ENCODE measurements around the gene C11orf91.
"Not testable (repeated sequence)": the region's sequence is repeated elsewhere in the genome, so short reads cannot be mapped to it uniquely, and the experiment has no call there.

C11orf91 gene

DNA sequence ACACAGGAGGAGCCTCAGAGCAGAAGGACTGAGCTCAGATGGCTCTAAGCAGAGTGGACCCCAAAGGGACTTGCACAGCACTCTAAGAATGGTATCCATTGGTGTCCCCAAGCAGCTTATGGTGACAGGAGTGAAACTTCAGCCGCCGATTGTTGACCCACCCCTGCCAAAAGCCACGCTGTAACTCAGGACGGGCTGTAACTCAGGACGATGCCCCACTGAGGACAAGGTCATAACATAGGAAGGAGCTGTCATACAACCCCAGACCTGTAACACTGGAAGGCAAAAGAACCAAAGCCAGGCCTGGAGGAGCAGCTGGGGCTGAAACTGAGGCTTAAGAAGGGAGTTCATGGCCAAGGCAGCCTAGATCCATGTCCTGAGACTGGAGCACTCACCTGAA lies 21.4 kb upstream of the C11orf91 start:
- DNase-seq (ENCODE audit: low spot score), result no peak

DNA sequence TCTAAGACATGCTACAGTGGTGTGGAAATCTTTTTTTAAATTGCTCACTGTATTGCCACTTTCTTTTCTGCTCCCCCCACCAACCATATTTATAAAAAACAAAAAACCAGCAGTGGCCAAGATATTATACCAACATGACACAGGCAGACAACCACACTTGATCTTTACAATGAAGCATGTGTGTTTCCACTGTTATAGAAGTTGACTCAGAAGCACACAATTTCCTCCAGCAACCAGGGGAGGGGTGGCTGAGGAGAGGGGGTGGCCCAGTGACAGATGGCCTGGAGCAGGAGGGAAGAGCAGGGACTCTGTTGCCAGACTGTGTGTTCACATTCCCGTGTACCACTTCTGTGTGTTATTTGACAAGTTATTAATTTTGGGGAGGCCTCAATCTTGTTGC lies 20.8 kb upstream of the C11orf91 start:
- DNase-seq (ENCODE audit: low spot score), result peak; percentile 83

DNA sequence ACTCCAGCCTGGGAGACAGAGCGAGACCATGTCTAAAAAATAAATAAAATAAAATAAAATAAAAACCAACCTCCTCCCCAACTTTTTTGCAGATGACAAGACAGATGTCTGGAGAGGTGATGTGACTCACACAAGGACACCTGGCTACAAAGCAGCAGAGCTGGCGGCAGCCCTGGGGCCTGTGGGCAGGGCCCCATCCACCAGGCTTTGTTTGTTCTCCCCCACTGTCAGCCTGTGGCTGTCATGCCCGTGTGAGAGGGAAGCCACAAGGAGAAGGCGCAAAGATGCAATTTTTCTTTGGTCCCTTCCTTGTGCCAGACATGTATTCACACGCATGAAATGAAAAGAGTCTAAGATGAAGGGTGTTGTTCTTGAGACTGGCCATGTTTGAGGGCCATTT lies 19.0 kb upstream of the C11orf91 start:
- no peak for DNase-seq (ENCODE audit: low spot score)

DNA sequence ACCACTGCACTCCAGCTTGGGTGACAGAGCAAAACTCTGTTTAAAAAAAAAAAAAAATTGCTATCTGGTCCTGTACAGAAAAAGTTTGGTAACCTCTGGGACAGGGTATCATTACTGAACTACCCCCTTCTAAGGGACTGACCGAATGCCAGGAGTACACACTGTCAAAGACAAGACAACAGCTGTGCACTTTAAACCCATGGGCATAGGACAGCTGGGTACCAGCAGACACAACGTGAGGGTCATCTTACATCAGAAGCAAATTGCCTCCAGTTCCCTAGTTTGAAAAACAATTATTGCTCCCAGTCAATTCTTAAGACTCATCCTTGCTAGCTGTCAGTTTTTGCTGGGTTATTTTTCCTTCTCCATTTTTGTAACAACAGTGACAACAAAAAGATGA lies 17.8 kb upstream of the C11orf91 start:
- no peak for DNase-seq (ENCODE audit: low spot score)

DNA sequence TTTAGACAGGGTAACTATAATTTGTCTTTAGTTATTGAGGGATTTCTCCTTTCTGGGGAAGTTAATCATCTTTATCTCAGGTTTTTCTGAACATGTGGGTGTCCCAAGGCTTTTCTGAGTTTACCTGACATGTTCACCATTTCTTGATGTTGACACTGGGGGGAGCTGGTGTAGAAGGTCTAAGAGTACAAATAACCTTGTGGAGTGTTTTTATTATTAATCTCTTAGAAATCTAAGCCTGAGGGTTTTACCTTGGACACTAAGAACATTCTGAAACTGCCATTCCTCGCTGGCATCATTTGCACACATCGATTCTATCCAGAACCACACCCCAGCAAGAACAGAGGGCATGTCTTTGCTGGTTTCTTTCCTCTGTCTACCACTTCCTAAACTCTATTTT lies 15.6 kb upstream of the C11orf91 start:
- peak; percentile 49 for DNase-seq (ENCODE audit: low spot score)

DNA sequence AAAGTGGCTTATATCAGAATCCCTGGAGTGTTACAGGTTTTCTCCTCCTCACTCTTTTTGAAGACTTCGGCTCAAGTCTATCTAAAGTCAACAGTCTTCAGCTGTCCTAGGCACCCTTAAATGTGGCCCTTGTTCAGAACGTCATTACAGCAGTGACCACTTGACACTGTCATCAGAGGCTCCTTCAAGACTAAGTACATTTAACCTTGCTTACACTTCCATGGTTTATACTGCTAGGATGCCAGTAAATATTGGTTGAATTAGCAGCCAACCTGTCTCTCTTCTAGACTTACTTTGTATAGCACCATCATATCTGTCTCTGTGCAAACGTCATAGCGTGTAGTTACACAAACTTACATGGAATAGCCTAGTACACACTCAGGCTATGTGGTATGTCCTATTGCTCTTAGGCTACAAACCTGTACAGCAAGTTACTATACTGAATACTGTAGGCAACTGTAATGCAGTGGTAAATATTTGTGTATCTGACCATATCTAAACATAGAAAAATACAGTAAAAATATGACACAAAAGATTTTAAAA lies 13.3 kb upstream of the C11orf91 start:
- no peak for DNase-seq (ENCODE audit: low spot score)

DNA sequence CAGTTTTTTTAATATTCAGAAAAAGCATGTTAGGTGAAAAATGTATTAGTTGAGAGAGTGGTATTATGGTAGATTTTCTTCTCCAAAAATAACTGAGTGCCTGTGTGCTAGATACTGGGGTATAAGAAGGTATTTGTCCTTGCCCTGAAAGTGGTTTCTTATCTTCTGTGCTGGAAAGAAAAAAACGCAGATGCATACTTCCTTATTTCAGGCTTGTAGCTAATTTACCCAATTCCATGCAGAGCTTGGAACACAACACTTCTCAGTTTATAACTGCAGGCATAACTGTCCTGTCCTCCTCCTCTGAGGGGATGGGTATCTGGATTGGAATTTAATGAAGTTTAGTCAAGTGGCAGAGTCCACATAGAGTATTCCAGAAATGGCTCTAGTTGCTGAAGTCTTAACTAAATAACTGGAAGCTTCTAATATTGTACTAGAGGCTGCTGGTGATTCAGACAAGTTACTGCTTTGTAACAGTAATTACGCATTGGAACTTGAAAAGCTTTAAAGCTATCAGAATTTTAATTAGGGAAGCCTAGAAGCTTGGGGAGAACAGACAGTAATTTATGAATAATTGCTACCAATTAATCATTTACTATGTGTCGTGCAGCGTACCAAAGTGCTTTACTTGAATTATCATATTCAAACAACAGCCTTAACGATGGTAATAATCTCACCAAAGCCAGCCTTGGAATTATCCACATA lies 12.7 kb upstream of the C11orf91 start:
- no peak for DNase-seq (ENCODE audit: low spot score)

DNA sequence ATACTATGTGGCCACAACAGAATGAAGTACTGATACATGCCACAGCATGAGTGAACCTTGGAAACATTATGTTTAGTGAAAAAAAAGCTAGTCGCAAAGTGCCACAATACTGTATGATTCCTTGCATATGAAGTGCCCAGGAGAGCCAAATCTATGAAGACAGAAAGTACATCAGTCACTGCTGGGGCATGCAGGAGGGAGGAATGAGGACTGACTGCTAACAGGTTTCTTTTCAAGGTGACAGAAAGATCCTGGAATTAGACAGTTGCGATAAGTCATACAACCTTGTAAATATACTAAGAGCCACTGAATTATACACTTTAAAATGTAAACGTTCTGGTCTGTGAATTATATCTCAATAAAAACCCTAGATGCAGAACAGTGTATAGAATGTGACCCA lies 11.8 kb upstream of the C11orf91 start:
- no peak for DNase-seq (ENCODE audit: low spot score)

DNA sequence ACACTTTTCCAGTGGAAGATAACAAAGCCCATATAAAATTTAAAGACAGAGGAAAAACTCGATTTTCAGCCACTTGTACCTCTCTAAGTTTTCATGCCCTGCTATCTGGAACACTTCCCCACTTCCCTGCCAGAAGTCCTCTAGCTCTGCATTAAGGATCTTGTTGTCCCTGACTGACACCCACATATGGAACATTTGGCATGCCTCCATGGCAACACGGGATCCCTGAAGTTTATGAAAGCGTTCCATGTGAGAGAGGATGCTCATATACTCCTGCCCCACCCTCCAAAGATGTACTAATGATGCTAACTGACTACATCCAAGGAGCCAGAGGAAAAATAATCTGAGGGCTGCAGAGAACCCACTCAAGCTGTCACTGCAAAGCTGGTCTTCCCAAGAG lies 8.8 kb upstream of the C11orf91 start:
- peak; percentile 54 for DNase-seq (ENCODE audit: low spot score)

DNA sequence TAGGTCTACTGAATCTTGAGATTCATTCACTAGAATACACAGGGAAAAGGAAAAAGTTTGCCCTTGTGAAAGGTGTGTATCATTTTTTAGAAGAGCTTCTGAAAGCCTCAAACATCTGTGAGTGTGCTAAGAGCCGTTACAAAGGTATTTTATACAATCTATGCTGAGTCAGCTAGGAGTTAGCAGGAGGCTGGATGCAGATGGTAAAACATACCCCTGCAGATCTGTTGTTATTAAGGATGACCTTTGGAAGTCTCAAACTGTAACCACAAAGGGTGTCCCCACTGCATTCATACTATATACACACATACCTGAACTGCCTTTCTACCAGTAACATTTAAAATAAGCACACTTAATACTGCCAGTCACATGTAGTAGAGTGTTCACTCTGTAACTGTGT lies 8.4 kb upstream of the C11orf91 start:
- DNase-seq (ENCODE audit: low spot score), result no peak

DNA sequence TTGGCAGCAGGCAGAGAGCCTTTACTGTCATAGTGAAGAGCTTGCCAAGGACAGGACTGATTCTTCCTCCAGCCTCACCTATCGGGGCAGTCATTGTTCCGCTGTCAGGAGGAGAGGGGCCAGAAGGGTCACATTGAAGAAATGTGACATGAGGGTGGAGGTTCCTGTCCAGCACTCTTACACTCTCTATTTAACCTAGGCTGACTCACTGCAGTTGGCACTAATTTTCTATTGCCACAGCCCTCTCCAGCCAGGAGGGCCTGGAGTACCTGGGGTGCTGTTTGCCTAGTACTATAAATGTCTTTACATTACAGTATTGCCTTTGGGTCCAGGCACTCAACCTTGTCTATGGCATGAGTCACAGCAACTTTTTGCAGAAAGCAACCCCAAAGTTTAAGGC lies 7.2 kb upstream of the C11orf91 start:
- not testable (repeated sequence) for DNase-seq (ENCODE audit: low spot score)

DNA sequence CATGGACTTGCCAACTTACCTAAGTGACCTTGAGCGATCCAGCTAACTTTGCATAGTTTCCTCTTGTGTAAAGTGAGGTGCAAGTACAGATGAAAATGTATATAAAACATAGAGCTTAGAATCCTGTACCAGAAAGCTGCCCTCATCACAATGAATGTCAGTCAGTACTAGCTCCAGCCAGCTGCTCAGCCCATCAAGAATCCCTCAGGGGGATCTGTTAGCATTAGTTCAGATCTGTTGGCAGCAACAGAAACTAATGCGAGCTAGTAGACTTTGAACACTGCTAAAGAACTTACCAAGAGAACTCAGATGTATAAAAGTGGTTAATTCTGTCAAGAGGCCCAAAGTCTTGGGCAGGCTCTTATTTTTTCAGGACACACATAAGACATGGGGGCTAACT lies 6.3 kb upstream of the C11orf91 start:
- no peak for DNase-seq (ENCODE audit: low spot score)

DNA sequence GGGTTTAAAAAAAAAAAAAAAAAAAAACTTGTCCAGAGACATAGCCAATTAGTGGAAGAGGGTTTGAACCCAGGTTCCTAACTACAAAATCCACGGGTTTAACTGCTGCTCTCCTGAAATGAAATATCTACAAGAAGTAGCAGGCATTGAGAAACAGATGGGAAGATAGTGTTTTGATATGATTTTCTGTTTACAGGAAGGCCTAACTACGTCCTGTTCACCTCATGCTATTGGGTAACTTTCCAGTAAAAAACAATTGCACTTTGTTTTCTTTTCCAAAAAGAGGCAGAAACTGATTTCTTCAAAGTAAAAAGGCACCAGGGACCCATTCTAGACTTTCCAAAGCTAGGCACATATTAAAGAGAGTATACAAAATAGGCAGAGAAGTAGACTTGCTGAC lies 5.9 kb upstream of the C11orf91 start:
- no peak for DNase-seq (ENCODE audit: low spot score)

DNA sequence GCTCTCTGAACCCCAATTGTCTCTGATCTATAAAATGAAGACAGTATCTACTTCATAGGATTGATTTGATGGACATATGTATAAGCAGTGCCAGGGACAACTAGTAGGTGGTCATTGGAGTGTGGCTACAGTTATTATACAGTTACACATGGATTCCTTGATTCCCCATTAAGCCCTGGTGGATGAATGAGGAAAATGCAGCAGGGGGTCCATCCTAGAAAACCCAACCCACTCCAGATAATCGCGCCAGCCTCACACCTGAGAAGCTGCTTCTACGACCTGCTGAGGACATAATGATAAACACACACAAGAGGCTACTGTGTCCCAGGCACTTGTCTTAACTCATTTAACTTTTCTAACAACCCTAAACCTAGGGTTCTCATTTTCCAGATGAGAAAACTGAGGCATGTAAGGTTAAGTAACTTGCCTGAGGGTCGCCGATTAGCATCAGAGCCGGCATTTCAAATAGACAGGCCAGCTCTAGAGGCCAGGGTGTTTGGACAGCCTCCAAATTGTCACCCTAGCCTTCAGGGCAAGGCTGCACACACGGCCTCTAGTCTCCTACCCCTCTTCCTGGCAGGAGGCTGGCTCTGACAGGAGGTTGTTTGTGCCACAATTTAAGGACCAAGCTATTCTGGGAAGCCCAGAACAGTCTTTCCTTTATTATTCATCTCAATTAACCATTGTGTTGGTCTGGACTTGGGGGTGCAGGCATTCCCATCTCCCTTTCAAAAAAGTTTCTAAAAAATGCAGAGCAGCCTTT lies 3.8 kb upstream of the C11orf91 start:
- DNase-seq (ENCODE audit: low spot score), result no peak

DNA sequence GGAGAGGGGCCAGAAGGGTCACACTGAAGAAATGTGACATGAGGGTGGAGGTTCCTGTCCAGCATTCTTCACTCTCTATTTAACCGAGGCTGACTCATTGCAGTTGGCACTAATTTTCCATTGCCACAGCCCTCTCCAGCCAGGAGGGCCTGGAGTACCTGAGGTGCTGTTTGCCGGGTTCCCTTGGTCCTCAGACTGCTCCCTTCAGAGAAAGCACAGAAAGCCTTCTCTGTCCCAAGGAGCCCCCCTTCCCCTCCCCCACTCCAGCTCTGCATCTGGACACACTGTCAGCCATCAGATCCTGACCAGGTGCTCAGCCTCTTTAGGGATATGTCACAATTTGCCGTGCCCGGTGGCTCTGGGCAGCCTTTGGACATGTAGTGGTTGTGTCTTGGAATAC lies 3.2 kb upstream of the C11orf91 start:
- no peak for DNase-seq (ENCODE audit: low spot score)

DNA sequence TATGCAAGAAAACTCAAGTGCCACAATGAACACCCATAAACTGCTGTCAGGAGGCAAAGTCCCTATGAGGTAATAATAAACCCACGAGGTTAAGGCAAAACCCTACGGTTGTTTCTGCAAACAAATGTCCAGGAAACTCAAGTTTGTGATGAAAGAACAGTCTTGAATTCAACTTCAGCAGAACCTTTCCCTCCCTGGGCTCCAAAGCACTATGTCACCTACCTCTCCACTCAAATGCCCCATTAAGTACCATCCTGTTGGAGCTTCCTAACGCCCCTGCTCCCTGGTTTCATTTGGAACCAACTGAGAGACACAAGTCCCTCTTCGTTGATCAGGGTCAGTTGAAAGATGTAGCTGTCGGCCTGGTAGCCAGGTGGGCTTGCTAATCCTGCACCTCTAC lies 2.6 kb upstream of the C11orf91 start:
- DNase-seq (ENCODE audit: low spot score), result no peak

DNA sequence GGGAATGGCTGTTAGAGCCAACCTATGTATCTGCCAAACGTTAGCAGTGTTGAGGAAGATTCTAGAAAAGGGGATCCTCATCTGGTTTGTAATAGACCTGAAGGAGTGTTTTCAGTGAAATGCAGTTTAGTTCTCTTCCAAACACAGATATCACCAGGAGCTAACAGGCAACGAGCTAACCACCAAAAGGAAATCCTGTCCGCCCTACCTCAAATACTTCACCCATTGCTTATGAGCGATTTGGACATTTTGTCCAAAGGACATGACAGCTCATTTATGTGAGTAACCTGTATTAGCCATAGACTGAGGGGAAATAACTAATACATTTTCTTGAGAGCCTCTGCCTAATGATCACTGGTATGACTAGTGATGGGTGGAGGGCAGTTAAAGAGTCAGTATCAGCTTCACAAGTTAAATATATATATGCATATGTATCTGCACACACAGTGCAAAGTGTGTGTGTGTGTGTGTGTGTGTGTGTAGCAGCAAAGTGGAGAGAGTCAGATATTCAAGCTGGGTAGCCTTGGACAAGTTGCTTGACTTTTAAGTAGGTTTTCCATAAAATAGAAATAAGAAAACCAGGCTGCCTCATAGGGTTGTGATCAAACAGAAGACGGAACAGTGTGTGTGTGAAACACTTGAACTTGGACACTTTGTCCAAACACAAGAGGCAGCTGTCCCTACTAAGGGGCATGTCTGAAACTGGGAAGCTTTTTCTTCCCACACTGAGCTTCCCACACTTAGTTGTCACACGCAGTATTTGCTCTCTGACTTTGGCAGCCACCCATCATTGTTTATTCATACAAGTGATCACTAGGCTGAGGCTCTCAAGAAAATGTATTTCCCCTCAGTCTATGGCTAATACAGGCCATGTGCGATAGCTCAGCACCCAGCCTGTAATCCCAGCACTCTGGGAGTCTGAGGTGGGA lies 940 bp upstream of the C11orf91 start:
- DNase-seq (ENCODE audit: low spot score), result no peak

DNA sequence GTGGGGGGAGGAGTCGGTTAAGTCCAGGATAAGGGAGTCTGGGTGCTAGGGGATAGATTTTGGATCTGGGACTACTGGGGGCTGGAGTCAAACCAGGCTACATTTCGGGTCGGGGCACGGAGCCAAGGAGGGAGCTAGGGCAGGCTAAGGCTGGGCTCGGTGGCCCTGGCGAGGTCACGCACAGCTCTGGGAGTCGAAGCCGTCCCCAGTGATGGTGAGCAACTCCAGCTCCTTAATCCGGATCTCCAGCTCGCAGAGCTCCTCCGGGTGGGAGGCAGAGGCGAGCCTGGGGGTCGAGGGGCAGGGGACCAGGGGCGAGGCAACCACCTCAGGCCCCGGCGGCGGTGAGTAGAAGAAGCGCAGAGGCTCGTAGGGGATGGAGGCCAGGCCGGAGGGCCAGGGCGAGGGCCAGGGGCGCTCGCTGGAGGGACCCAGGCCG lies 544 bp downstream of the C11orf91 start:
- DNase-seq (ENCODE audit: low spot score), result no peak

DNA sequence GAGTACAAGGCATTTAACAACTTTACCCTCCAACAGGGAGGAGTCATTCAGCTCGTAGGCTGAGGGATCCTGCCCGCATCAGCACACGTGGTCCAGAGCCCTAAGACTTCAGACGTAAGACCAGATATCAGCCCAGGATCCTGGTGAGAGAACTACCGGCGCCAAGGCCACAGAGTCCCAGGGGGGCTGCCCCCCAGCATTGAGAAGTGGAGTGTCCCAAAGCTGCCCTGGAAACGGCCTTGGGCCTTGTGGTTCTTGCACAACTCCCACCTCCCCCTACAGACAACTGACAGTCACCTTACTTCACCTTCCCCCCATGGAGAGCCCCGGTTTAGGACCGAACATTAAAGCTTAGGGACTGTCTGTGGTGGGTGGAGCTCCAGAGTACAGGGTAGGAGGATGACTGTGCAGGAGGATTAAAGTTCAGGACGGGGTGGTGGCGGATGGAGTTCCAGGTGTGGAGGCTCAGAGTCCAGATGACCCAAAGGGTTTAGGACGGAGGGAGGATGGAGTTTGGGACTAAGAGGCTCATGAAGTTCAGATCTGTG lies 1.0 kb downstream of the C11orf91 start:
- DNase-seq (ENCODE audit: low spot score), result no peak

DNA sequence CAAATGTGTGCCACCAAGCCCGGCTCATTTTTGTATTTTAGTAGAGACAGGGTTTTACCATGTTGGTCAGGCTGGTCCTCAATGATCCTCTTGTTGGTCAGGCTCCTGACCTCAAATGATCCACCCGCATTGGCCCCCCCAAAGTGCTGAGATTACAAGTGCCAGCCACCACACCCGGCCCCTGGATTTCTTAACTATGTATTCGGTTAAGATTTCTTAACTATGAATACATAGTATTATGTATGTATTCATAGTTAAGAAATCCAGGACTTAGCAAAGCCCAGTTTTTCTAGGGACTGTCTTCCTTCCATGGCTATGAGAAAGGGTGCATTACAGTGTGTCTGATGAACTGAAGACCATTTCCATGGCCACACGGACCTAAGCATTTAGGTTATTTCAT lies 1.7 kb downstream of the C11orf91 start:
- no peak for DNase-seq (ENCODE audit: low spot score)

DNA sequence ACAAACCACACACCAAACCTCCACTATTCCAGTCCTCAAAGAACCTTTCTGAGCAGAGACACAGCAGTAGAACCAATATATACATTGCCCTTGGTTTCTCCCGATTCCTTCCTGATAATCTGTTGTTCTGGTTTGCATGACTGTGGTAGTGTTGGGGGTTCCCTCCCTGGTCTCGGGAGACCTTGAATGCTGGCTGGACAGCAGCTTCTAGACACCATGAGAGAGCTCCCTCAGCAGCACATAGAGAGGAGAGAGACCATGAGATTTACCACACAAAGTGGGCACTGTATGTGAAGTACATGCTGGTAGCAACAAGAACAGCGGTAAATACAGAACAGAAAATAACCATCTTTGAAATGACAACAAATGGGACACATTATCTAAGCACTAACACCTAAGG lies 2.6 kb downstream of the C11orf91 start:
- no peak for DNase-seq (ENCODE audit: low spot score)
